Gastrocnemius medialis (tissue), 4 donors: ENCODE data around the gene CDK14.

ENCODE experiments used
- POLR2A ChIP-seq, 2 donors: fragments of 450-650 bp; IDR thresholded peaks; one replicate each; pipeline ENCODE4 v1.6.1; 2017; ENCODE audit warnings: antibody characterized with exemption in 2 of 2, mild to moderate bottlenecking in 2 of 2, moderate library complexity in 2 of 2
- TF ChIP-seq, protein P1 (sequence below), 5 experiments: fragments of 450-650 bp in 3 of 5; fragments of 200-600 bp in 2 of 5; sonication (generic) in 2 of 5; IDR thresholded peaks in 4 of 5; conservative IDR thresholded peaks in 1 of 5; 1 replicate in 4 of 5; 2 replicates in 1 of 5; pipeline ENCODE4 v1.5.1; 2016 to 2019; ENCODE audit warnings: antibody characterized with exemption in 5 of 5, mild to moderate bottlenecking in 3 of 5, moderate library complexity in 3 of 5

DNA sequence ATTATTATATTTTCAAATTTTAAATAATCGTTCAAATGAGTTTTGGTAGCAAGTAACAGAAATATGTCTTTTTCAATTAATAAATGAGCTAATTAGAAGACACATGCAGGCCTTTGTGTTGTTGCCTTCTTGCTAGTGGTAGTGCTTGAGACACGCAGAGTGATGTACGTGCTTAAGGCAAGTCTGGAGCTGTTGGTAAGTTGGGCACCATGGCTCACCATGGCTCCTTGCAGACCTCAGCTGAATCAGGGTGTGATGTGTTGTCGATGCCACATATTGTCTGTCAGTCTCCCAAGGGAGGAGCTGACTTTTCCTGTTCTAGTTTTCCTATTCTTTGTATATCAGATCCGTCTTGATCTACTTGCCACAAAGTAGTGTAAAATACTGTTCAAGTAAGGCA lies 8.3 kb downstream of the CDK14 start:
- TF ChIP-seq, protein P1, sequence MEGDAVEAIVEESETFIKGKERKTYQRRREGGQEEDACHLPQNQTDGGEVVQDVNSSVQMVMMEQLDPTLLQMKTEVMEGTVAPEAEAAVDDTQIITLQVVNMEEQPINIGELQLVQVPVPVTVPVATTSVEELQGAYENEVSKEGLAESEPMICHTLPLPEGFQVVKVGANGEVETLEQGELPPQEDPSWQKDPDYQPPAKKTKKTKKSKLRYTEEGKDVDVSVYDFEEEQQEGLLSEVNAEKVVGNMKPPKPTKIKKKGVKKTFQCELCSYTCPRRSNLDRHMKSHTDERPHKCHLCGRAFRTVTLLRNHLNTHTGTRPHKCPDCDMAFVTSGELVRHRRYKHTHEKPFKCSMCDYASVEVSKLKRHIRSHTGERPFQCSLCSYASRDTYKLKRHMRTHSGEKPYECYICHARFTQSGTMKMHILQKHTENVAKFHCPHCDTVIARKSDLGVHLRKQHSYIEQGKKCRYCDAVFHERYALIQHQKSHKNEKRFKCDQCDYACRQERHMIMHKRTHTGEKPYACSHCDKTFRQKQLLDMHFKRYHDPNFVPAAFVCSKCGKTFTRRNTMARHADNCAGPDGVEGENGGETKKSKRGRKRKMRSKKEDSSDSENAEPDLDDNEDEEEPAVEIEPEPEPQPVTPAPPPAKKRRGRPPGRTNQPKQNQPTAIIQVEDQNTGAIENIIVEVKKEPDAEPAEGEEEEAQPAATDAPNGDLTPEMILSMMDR (IDR thresholded peaks at IDR 0.05 in 4 of 5, conservative IDR thresholded peaks at IDR 0.05 in 1 of 5) = no peak
- TF ChIP-seq POLR2A (IDR thresholded peaks at IDR 0.05) = no peak
